Activated gamma-delta T cell treated with anti-CD3 and anti-CD28 coated beads, Interleukin-2, amount 50 U/mL, for 16 hours (primary cell): ENCODE measurements around the gene SELENOK.

Experiments used
- DNase-seq: peaks from one replicate; pipeline ENCODE4 v3.0.0-alpha.2; 2020; ENCODE audit warnings: low read depth

Gene SELENOK

GRCh38 chr3:53842436-53843194, 49.0 kb downstream of the SELENOK start:
- DNase-seq: no peak

GRCh38 chr3:53841296-53841695, 50.4 kb downstream of the SELENOK start:
- DNase-seq: no peak

DNA sequence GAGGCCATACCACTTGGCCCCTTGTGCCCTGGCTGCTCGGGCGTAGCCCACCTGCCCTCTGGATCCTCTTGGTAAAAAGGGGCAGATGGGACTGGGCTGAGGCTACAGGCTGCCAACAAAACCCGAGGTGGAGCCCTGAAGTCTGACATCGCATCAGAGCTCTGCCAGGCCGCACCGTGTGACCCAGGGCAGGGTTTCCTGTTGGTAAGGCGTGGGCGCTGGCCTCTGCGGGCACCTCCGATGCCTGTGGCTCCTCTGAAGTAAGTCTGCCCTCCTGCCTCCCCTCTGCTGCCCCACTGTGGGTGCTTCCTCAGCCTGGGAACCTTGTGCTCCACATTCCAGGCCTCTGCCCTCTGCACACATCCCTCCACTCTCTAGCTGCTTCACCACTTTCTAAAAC, 54.3 kb downstream of the SELENOK start:
- no peak for DNase-seq

DNA sequence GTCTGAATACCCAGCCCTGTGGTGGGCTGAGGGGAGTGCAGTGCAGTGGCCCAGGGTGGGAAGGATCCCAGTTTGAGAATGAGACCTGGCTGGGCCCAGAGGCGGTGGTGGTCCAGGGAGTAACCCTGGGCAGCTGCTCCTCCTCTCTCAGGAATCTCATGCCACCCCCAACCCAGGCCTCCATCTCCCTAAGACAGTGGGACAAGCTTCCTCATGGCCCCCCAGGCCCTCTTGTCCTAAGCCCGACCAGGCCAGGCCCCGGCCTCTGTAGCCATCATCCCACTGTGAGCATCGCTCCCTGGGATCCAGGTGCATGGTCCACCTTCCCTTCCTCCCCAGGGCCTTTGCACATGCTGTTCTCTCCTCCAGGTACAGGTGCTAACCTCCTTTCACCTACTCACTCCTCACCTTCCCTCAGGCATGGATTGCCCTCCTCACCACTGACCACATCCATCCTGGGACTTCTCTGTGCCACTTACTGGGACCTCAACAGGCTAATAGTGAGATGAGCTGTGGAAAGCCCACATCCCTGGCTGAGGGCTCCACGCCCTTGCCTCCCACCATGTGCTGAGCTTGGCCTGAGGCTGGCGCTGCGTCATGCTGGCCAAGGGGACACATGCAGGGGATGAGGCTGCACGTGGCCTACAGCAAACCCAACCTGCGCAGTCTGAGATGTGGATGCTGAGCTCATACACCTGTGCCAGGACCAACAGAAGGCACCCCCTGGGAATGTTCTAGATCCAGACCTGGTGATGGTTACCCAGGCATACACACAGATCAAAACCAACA, 55.4 kb downstream of the SELENOK start:
- no peak for DNase-seq

DNA sequence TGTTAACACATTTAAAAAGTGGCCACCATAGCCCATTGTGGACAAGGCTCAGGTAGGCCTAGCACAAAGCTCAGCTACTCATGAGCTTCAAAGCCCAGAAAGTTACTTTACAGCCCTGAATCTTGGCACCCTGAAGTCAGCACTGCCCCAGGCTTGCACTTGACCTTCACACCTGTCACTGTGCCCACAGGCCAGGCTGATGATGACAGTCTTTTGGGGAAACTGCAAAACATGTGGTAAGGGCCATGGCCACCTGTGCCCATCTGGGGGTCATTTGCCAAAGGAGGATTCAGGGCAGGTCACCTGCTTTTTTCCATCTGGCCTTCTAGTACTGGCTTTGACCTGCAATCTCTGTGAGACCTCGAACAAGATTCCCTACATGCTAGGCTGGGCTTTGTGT, 56.4 kb downstream of the SELENOK start:
- DNase-seq: no peak

GRCh38 chr3:53834429-53835095, 57.1 kb downstream of the SELENOK start:
- no peak for DNase-seq
